HT1080 (cell line): ENCODE measurements around the gene RUVBL2. TPM values are rescaled to one million over a fixed set of nuclear protein-coding genes. Genes with fewer than 3 reads are reported as not detected.

Experiments
- DNase-seq: peaks from one replicate; pipeline ENCODE4 v3.0.0-alpha.2; 2015; ENCODE audit warnings: low read depth
- total RNA-seq: library from RNA; depleted of rRNA; stranded (reverse); fragments of >200 nt; shearing (Covaris generic); gene quantifications from 2 replicates; pipeline ENCODE4 v1.2.3, GENCODE V29; 2014

RUVBL2 gene
- total RNA-seq, 1 experiment from 2014 or later: 498 TPM

DNA sequence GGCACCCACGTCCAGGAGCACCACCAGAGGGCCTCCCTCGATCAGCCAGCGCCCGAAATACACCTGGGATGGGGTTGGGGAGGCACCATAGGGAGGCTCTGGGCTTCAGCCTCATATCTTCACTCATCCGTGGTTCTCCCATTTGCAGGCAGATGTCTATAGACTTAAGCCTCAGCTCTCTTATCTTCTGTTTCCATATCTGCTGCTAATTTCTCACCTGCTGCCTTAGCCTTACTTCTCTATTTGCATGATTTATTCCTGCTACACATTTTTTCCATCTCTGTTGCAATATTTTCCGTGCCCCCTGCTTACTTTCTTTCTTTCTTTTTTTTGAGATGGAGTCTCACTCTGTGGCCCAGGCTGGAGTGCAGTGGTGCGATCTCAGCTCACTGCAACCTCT is 6.4 kb upstream of the RUVBL2 start:
- DNase-seq: no peak

- no peak for DNase-seq
Observed at GRCh38 chr19:48988286-48988685, 5.4 kb upstream of the RUVBL2 start.

DNA sequence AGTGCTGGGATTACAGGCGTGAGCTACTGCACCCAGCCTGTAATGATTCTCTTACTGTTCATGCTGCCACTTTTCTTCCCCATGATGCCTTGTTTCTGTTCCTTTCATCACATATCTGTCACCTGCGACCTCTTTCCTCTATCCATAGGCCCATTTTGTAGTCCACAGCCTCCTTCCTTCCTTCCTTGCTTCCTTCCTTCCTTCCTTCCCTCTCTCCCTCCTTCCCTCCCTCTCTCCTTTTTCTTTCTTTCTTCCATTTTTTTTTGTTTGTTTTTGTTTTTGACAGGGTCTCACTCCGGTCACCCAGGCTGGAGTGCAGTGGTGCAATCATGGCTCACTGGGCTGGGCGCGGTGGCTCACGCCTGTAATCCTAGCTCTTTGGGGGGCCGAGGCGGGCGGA is 4.8 kb upstream of the RUVBL2 start:
- DNase-seq: no peak

- no peak for DNase-seq
Observed at GRCh38 chr19:48989701-48990291, 3.9 kb upstream of the RUVBL2 start.

DNA sequence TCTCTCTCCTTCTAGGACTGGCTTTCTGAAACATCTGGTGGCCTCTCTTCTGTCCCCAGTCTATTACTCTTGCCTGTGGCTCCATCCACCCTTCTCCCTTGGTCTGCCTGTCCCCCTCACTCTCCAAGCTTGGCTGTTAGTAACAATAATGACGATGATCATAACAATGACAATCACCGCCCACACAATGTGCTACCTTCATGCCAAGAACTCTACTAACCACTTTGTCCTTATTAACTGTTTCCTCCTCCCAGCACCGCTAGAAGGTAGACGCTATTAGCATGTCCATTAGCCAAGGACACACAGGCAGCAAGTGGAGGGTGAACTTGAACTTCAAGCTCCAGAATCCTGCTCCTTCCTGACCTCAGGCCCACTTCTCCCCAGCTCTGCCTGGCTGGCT is 3.3 kb upstream of the RUVBL2 start:
- no peak for DNase-seq

DNA sequence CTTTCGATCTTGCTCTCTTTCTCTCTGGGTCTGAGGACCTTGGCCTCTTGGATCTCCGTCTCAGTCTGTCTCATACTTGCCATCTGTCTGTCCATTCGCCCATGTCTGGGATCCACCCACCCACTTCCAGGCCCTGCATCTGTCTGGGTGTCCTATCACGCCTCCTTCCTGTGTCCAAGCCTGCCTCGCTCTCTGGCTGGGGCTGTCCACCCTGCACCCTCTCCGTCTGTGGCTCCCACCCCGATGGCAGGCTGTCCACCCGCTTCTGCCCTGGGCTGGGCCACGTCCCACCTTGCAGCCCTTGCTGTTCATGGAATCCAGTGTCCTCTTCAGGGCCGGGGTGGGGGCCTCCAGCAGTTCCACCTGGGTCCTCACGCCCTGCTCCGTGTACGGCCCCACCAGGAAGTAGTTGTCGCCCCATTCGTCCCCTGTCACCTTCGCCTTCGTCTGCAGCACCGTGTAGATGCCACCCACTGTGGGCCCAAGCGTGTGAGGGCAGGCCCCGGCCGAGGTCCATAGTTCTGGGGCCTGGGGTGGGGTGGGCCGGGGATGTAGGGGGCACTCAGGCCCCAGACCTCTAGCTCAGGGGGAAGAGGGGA is 2.6 kb upstream of the RUVBL2 start:
- no peak for DNase-seq

GRCh38 chr19:48991873-48992580 is 1.7 kb upstream of the RUVBL2 start:
- peak; percentile 81 for DNase-seq

DNA sequence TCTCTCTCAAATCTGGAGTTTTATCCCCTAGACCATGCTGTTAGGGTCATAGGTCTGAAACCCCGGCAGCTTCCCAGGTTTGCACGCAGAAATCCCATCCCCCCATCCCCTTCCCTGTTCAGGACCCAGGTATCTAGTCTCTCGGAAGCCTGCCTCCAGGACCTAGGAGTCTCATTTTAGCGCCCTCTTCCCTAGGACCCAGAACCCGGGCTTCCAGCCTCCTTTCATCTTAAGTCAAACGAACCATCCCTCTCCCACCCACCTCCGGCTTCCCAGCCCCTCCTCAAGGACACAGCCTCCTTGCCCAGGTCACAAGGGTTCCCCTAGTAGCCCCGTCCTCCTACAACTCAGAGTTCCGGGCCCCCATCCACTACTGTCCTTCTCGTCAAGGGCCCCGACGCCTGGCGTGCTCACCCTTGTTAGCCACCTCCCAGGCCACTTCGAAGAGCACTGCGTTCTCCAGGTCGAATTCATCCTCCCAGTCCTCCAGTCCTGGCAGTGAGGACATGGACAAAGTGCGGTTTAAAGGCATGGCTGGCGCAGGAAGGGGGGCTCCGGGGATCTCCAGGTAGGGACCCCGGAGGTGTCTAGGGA is 1.0 kb upstream of the RUVBL2 start:
- no peak for DNase-seq

- DNase-seq: no peak
Observed at GRCh38 chr19:48994035-48994386, 324 bp downstream of the RUVBL2 start.

- peak; percentile 61 for DNase-seq
Observed at GRCh38 chr19:48997972-48998371, 4.3 kb downstream of the RUVBL2 start.

DNA sequence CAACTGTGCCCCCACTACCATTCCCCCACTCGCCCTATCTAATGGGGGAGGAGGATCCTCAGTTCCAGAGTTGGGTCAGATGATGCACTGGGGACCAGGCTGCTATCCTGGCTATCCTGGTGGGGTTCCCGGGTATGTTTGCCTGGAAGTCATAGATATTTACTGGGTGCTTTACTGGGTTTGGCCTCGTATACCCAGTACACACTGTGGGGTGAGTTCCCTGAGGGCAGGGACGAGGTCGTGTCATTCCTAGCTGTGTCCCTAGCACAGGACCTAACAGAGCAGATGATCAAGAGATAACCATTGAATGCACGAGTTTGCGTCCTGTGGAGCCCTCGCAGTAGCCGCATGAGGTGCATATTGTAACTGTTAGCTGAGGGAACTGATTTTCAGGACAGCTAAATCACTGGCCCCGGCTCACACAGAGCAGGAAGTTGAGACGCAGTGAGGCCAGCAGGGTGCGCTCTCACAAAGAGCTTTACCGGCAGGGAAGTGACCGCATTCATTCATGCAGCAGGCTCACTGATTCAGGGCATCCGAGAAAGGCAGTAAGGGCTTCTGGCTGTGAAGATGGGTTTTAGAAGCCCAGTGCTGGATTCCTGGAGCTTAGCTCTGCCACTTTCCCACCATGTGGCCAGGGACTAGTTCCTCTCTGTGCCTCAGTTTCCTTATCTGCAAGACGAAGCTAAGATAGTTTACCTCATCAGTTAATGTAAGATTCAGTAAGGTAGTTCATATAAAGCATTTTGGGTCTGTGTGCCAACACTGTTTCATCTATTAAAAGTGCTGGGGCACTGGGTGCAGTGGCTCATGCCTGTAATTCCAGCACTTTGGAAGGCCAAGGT is 6.0 kb downstream of the RUVBL2 start:
- peak; percentile 54 for DNase-seq

DNA sequence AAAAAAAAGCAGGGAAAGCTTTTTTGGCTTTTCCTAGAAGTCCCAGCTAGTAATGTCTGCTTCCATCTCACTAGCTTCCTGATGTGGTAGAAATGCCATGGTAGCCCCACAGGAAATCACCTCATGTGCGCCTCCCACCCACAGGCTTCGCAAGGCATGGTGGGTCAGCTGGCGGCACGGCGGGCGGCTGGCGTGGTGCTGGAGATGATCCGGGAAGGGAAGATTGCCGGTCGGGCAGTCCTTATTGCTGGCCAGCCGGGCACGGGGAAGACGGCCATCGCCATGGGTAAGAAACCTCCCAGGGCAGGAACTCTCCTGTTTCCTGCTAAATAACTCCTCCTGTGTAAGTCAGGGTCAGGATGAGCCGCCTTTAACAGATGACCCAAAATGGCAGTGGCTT is 10.4 kb downstream of the RUVBL2 start:
- DNase-seq: no peak

DNA sequence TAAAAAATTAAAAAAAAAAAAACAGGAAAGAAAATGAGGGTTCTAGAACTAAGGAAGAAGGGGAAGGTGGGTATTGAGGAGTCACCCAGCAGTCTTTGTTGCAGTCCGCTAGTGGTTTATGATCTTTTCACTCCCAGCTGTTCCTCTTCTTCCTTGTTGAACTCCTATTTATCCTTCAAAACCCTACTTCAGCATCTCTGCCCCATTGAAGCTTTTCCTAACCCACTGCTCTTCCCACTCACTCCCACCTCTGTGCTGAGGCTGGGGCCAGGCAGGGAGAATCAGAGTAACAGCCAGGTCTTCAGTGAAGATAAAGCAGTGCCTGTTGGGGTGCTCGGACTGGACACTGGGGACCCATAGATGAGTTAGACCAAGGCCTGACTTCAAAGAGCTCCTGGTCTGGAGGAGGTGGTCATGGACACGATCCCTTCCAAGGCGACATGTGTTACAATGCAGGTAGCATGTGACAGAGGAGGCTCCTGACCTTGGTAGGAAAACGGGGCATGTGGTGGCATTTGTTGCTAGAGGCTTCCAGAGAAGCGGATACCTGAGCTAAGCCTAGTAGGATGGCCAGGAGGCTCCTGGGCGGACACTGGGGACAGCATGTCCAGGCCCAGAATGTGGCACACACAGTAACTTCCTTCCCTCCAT is 11.4 kb downstream of the RUVBL2 start:
- no peak for DNase-seq

- no peak for DNase-seq
Observed at GRCh38 chr19:49006905-49007304, 13.2 kb downstream of the RUVBL2 start.

GRCh38 chr19:49009828-49010227 is 16.1 kb downstream of the RUVBL2 start:
- no peak for DNase-seq

GRCh38 chr19:49010453-49010852 is 16.8 kb downstream of the RUVBL2 start:
- no peak for DNase-seq

- no peak for DNase-seq
Observed at GRCh38 chr19:49011194-49011593, 17.5 kb downstream of the RUVBL2 start.

DNA sequence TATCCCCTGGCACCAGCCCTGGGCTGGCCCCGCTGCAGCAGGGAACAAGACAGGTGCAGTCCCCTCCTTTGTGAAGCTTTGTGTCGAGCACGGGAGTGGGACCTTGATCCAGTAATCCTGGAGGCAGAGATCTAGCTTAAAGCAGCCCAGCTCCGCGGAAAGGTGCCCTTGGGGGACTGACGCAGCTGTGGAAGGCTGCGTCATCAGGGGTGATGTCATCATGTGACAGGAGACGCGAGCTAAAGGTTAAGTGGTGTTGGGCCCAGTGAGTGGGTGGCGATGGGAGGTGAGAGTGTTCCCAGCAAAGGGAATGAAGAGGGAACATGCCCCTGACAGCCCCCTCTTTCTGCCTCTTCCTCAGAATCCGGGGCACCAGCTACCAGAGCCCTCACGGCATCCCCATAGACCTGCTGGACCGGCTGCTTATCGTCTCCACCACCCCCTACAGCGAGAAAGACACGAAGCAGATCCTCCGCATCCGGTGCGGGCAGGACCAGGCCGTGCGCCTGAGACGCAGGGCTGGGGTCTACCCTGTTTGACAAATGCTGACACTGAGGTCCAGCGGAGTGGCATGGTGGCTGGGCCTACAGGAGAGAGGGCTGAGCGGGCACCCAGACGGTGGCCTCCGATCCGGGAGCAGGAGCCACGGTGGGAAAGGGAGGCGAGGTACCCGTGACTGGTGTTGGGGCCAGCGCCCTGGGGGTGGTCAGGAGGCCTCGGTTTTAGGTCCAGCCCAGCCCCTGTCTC is 20.6 kb downstream of the RUVBL2 start:
- no peak for DNase-seq

- DNase-seq: no peak
Observed at GRCh38 chr19:49014870-49015255, 21.2 kb downstream of the RUVBL2 start.

DNA sequence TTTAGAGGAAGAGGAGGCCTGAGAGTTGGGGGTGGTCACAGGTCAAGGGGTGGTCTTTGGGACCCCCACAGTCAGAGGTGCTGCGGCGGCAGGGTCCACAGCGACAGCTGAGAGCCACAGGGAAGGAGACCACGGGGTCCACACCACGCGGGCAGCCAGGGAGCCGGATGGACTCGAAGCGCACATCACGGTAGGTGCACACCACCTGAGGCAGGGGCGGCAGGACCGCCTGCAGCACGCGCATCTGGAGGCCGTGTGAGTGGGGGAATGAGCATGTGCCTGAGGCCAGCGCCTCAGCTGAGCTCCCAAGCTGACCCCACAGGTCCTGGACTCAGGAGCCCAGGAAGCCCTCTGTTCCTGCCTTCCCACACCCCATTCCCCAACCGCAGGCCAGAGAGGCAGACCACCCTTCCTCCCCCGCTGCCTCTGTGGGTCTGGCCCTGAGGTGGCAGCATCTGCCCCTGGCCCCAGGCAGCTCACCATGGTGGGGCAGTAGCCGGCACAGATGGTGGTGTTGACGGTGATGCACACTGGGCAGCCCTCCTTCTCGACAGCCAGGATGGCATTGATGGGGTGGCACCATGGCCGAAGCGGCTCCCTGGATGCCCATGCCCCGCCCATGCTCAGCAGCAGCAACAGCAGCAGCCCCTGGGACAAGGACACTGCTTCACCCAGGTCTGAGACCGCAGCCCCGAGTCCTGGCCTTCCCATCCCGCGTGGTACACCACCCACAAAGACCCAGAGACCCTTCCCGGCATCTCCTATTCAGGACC is 22.6 kb downstream of the RUVBL2 start:
- DNase-seq: no peak
